Gastrocnemius medialis (tissue), 4 donors: ENCODE data around the gene PMAIP1.

Source experiments
- POLR2A ChIP-seq, 2 donors: fragments of 450-650 bp; IDR thresholded peaks; one replicate each; pipeline ENCODE4 v1.6.1; 2017; ENCODE audit warnings: antibody characterized with exemption in 2 of 2, mild to moderate bottlenecking in 2 of 2, moderate library complexity in 2 of 2
- TF ChIP-seq, protein P1 (sequence below), 5 experiments: fragments of 450-650 bp in 3 of 5; fragments of 200-600 bp in 2 of 5; sonication (generic) in 2 of 5; IDR thresholded peaks in 4 of 5; conservative IDR thresholded peaks in 1 of 5; 1 replicate in 4 of 5; 2 replicates in 1 of 5; pipeline ENCODE4 v1.5.1; 2016 to 2019; ENCODE audit warnings: antibody characterized with exemption in 5 of 5, mild to moderate bottlenecking in 3 of 5, moderate library complexity in 3 of 5

DNA sequence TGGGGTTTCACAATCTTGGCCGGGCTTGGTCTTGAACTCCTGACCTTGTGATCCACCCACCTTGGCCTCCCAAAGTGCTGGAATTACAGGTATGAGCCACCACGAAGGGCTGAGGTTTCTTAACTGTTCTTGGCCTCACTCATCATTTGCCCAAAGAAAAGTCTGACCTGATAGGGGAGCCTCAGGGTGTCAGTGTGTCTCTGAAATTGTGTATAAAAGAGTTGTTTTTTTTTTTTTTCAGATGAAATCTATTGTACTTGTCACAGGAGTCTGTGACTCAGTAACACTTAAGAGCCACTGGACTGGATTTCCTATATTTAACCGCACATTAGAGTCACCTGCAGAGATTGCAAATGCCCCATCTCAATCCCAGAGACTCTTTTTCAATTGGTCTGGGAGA, 16.9 kb downstream of the PMAIP1 start:
- no peak for TF ChIP-seq POLR2A (IDR thresholded peaks at IDR 0.05)
- TF ChIP-seq, protein P1, sequence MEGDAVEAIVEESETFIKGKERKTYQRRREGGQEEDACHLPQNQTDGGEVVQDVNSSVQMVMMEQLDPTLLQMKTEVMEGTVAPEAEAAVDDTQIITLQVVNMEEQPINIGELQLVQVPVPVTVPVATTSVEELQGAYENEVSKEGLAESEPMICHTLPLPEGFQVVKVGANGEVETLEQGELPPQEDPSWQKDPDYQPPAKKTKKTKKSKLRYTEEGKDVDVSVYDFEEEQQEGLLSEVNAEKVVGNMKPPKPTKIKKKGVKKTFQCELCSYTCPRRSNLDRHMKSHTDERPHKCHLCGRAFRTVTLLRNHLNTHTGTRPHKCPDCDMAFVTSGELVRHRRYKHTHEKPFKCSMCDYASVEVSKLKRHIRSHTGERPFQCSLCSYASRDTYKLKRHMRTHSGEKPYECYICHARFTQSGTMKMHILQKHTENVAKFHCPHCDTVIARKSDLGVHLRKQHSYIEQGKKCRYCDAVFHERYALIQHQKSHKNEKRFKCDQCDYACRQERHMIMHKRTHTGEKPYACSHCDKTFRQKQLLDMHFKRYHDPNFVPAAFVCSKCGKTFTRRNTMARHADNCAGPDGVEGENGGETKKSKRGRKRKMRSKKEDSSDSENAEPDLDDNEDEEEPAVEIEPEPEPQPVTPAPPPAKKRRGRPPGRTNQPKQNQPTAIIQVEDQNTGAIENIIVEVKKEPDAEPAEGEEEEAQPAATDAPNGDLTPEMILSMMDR (IDR thresholded peaks at IDR 0.05 in 4 of 5, conservative IDR thresholded peaks at IDR 0.05 in 1 of 5) = no peak
